Hair follicular keratinocyte (primary cell): ENCODE data around the gene HTN1. TPM values are rescaled to one million over a fixed set of nuclear protein-coding genes. Genes with fewer than 3 reads are reported as not detected.

ENCODE experiments used
- total RNA-seq: library from RNA; depleted of rRNA; stranded (reverse); fragments of >200 nt; gene quantifications from 2 replicates; pipeline ENCODE4 v1.2.3, GENCODE V29; 2015

The HTN1 gene
- total RNA-seq, result not detected in 2 replicates

DNA sequence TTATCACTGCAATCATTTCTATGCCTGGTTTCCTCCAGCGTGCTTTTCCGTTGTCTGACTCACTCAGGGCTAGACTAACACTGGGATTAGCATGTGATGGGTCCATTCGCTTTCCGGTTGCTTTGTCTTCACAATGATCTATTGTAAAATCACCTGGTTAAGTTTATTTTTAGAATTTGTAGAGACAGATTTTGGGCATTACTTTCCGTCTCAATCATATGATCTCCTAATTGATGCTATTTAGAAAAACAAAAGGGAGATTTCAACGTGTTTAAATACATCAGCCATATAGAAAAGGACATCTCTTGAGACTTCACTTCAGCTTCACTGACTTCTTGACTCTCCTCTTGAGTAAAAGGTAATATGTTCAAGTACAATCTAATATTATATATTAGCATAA, at the start of gene HTN1:
Gene HTN1, plus strand, starts transcription at position 301 of the 400 bp plus-strand sequence. CDS start 2,639 bp downstream, outside the sequence.

GRCh38 chr4:70028159-70028558, 22.1 kb upstream of the HTN1 start, which contains the start of gene HTN3:
HTN3 (plus strand) TSS chr4:70028459; CDS start chr4:70030741, 2,282 bp downstream.

Other genes with a start within 250 kb of the HTN1 start
- 0.42 and 1.2 TPM in 2 replicates for gene SULT1E1, start 190.3 kb upstream of the HTN1 start, total RNA-seq
- gene CSN1S1, start 119.4 kb upstream of the HTN1 start, total RNA-seq, result not detected in 2 replicates
- gene CSN2, start 84.7 kb upstream of the HTN1 start, total RNA-seq, result not detected in 2 replicates
- not detected in 2 replicates for gene STATH, start 54.5 kb upstream of the HTN1 start, total RNA-seq
- gene HTN3, start 22.0 kb upstream of the HTN1 start, total RNA-seq, result not detected in 2 replicates
- not detected in 2 replicates for gene PRR27, start 103.8 kb downstream of the HTN1 start, total RNA-seq
- gene ODAM, start 145.3 kb downstream of the HTN1 start, total RNA-seq, result not detected in 2 replicates
- not detected in 2 replicates for gene FDCSP, start 175.7 kb downstream of the HTN1 start, total RNA-seq
- gene CSN3, start 192.2 kb downstream of the HTN1 start, total RNA-seq, result not detected in 2 replicates